ENCODE results near the gene ZNF638. TPM values are rescaled to one million over a fixed set of nuclear protein-coding genes. Genes with fewer than 3 reads are reported as not detected.
A peak's percentile ranks its signal among the peaks of the same experiment; 100 is the strongest.

ZNF638 gene
- total and polyA plus RNA-seq, 9 of the 15 experiments (the other 6 are each of a cell fraction or from before 2014, with no cell fraction given), result 53.3 to 165 (median 98.8) TPM

DNA sequence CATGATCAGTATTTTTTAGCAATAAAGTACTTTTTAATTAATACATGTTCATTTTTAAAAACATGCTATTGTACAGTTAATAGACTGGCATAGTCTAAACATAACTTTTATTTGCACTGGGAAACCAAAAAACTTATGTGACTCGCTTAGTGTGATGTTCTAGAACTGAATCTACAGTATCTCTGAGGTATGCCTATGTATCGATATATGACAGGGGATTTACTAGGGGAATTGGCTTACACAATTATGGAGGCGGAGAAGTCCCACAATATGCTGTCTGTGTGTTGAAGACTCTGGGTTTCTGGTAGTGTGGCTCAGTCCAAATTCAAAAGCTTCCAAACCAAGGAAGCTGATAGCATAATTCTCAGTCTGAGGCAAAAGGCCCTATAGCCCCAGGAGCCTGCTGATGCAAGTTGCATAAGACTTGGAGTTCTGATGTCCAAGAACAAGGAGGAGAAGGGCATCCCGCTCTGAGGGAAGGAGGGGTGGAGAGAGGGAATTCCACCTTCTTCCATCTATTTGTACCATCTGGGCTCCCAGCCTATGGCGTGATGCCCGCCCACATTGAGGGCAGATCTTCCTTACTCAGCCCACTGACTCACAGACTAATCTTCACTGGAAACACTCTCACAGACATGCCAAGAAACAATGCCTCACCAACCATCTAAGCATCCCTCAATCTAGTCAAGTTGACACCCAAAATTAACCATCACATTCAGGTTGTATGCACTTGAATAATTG lies 27.5 kb downstream of the ZNF638 start (continued):
- TF ChIP-seq, protein P1, sequence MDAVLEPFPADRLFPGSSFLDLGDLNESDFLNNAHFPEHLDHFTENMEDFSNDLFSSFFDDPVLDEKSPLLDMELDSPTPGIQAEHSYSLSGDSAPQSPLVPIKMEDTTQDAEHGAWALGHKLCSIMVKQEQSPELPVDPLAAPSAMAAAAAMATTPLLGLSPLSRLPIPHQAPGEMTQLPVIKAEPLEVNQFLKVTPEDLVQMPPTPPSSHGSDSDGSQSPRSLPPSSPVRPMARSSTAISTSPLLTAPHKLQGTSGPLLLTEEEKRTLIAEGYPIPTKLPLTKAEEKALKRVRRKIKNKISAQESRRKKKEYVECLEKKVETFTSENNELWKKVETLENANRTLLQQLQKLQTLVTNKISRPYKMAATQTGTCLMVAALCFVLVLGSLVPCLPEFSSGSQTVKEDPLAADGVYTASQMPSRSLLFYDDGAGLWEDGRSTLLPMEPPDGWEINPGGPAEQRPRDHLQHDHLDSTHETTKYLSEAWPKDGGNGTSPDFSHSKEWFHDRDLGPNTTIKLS (IDR thresholded peaks at IDR 0.05; ENCODE audit: borderline replicate concordance, low read depth), result no peak

- ChIA-PET POLR2A (no interaction called here), CTCF (ENCODE audit: low intra/inter-chr PET ratio) (no interaction called here)
- Histone ChIP-seq H3K9me3 (replicated peaks; ENCODE audit: control insufficient read depth, insufficient read depth, low read depth, low read length) (no peaks in the 10 kb centered on the region), H3K79me2 (ENCODE audit: control insufficient read depth, insufficient read depth, low read length) (peaks cover 60% of the 10 kb centered on the region), H3K4me3 (no peak overlapping the region), H3K4me1 (replicated peaks in 1 of 2; ENCODE audit: control insufficient read depth in 2 of 2, insufficient read depth in 2 of 2, low read length in 2 of 2) (no peaks in the 10 kb centered on the region), H3K4me2 (ENCODE audit: insufficient read depth, low read length) (no peak overlapping the region), H4K20me1 (replicated peaks; ENCODE audit: control insufficient read depth, insufficient read depth, low read length) (peaks cover 6% of the 10 kb centered on the region; the same call in 1 of the 2 replicates), H2AFZ (ENCODE audit: low read depth, low read length) (no peak overlapping the region), H3K27ac (ENCODE audit: extremely low read depth, low read depth, low read length) (no peak overlapping the region), H3K27me3 (ENCODE audit: control insufficient read depth in 2 of 2, insufficient read depth in 2 of 2, low read length in 2 of 2) (no peaks in the 10 kb centered on the region), H3K9me1 (ENCODE audit: control insufficient read depth, insufficient read depth, low read length) (no peaks in the 10 kb centered on the region), H3K9ac (ENCODE audit: insufficient read depth in 1 of 2, low read depth in 2 of 2, low read length in 2 of 2) (no peak overlapping the region), H3K36me3 (ENCODE audit: control insufficient read depth, insufficient read depth, low read length) (peaks cover 94% of the 10 kb centered on the region)
- BruUV-seq (replicated peaks), result no TSS peak
- TF ChIP-seq, protein P2, sequence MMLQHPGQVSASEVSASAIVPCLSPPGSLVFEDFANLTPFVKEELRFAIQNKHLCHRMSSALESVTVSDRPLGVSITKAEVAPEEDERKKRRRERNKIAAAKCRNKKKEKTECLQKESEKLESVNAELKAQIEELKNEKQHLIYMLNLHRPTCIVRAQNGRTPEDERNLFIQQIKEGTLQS (IDR thresholded peaks at IDR 0.05), result 0 out of 2 replicates have a peak, but pooled peaks have one; percentile 16
- TF ChIP-seq, protein P2 (CRISPR knock-in tag; conservative IDR thresholded peaks at IDR 0.05), result no peak
- no peak for TF ChIP-seq SIX5 (IDR thresholded peaks at IDR 0.05; ENCODE audit: borderline replicate concordance in 1 of 2, insufficient read depth in 1 of 2, low read depth in 1 of 2, low read length in 2 of 2)
- TF ChIP-seq E2F3 (CRISPR knock-in tag; IDR thresholded peaks at IDR 0.05), result no peak
- peak; percentile 27; the same call in 1 of the 2 replicates for TF ChIP-seq CEBPB (tag; IDR thresholded peaks at IDR 0.05)
- TF ChIP-seq CEBPG (CRISPR knock-in tag; IDR thresholded peaks at IDR 0.05), result no peak
- TF ChIP-seq CEBPG (tag; conservative IDR thresholded peaks at IDR 0.05 in 1 of 2, IDR thresholded peaks at IDR 0.05 in 1 of 2), result peak in 1 of 2 experiments; percentile 59; a peak in 2 of 4 replicates
- no peak for TF ChIP-seq BRD4 (IDR thresholded peaks at IDR 0.05)
- TF ChIP-seq POLR3G (IDR thresholded peaks at IDR 0.05; ENCODE audit: extremely low read depth, insufficient read length, insufficient replicate concordance), result no peak
- intact Hi-C loops (cut with micrococcal nuclease), result no loop called here
- ATAC-seq, result no peak
- DNase-seq (ENCODE audit: extremely low read depth in 1 of 4, low spot score in 3 of 4), result no peak
- in situ Hi-C loops (cut with MboI), result no loop called here
- FAIRE-seq, result no peak
- 82% methylated on average over 3 of the region's 3 CpGs for WGBS (ENCODE audit: insufficient coverage, low coverage, missing lambda C conversion rate)
Observed at GRCh38 chr2:71360434-71360975, 28.9 kb downstream of the ZNF638 start.

All from K562 (cell line).